ENCODE results near the gene SPP2. TPM values are rescaled to one million over a fixed set of nuclear protein-coding genes. Genes with fewer than 3 reads are reported as not detected.

The SPP2 gene
- total RNA-seq, 1 donor from 2014 or later = not detected

DNA sequence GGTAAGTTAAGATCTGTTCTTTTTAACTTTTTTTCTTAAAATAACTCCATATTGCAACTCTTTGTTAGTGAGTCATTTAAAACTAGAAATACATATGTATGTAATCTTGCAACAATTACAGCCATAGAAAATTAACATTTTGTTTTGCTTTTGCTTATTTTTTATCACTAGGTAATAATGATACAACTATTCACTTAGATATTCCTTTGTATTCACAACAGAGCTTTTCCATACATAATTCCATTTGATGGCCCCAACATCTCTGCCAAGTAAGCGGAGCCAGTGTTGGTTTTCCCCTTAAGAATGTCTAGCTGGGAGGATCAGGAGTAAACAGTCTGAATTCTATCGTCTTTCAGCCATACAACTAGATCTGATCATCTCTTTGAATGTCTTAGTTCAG is 16.1 kb downstream of the SPP2 start:
- H3K36me3 Mint-ChIP-seq (ENCODE audit: low read depth) = no peaks in the 10 kb centered on the region
- no peaks in the 10 kb centered on the region for H3K27me3 Mint-ChIP-seq (ENCODE audit: low read depth)
- H3K4me1 Mint-ChIP-seq = peaks cover 20% of the 10 kb centered on the region
- no peaks in the 10 kb centered on the region for H3K9me3 Mint-ChIP-seq
- no peak for DNase-seq (ENCODE audit: low read depth, low spot score)
- TF ChIP-seq, protein P1, sequence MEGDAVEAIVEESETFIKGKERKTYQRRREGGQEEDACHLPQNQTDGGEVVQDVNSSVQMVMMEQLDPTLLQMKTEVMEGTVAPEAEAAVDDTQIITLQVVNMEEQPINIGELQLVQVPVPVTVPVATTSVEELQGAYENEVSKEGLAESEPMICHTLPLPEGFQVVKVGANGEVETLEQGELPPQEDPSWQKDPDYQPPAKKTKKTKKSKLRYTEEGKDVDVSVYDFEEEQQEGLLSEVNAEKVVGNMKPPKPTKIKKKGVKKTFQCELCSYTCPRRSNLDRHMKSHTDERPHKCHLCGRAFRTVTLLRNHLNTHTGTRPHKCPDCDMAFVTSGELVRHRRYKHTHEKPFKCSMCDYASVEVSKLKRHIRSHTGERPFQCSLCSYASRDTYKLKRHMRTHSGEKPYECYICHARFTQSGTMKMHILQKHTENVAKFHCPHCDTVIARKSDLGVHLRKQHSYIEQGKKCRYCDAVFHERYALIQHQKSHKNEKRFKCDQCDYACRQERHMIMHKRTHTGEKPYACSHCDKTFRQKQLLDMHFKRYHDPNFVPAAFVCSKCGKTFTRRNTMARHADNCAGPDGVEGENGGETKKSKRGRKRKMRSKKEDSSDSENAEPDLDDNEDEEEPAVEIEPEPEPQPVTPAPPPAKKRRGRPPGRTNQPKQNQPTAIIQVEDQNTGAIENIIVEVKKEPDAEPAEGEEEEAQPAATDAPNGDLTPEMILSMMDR (conservative IDR thresholded peaks at IDR 0.05) = no peak
- H3K4me3 Mint-ChIP-seq = no peak overlapping the region
- H3K27ac Mint-ChIP-seq (ENCODE audit: unreplicated experiment) = no peak overlapping the region

DNA sequence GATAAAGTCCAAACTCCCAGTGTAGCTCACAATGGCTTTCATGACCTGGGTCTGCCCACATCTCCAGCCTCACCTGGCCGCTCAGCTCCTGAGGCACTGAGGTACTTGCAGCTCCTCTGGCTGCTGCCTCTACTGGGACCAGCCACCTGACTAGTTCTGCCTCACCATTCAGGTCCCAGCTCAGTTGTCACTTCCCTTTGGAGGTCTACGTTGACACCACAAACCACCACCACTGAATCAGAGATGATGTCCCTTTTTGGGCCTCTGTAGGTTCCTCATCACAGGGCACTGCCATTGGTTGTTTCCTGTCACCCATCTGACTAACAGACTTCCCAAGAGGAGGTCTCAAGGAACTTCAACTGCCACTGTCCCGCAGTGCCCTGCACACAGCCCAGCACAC is 21.2 kb downstream of the SPP2 start:
- no peak overlapping the region for H3K27ac Mint-ChIP-seq (ENCODE audit: unreplicated experiment)
- H3K4me3 Mint-ChIP-seq = no peak overlapping the region
- TF ChIP-seq, protein P1 (conservative IDR thresholded peaks at IDR 0.05) = no peak
- DNase-seq (ENCODE audit: low read depth, low spot score) = no peak
- peaks cover 2% of the 10 kb centered on the region for H3K9me3 Mint-ChIP-seq
- no peaks in the 10 kb centered on the region for H3K36me3 Mint-ChIP-seq (ENCODE audit: low read depth)
- peaks cover 10% of the 10 kb centered on the region for H3K4me1 Mint-ChIP-seq
- H3K27me3 Mint-ChIP-seq (ENCODE audit: low read depth) = no peaks in the 10 kb centered on the region

DNA sequence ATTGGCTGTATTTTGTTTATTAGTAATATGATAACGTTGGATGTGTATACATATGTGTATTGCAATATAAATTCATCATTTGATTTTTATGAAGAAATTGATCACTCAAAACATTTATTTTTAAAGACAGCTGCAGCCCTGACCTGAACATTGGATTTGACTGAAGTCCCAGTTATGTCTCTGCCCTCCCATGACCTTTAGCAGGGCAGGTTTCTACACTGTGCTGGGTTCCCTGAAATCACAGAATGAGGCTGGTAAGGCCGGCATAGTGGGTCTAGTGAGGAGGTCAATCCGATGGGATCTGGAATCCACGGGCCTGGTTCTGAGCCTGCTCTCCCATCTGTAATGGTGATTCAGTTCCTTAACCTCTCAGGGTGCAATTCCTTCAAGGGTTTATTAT is 22.0 kb downstream of the SPP2 start:
- Mint-ChIP-seq H3K27me3 (ENCODE audit: low read depth) (no peaks in the 10 kb centered on the region), H3K4me1 (peaks cover 10% of the 10 kb centered on the region), H3K36me3 (ENCODE audit: low read depth) (no peaks in the 10 kb centered on the region), H3K4me3 (no peak overlapping the region), H3K9me3 (peaks cover 2% of the 10 kb centered on the region), H3K27ac (ENCODE audit: unreplicated experiment) (no peak overlapping the region)
- TF ChIP-seq, protein P1 (conservative IDR thresholded peaks at IDR 0.05) = no peak
- no peak for DNase-seq (ENCODE audit: low read depth, low spot score)

DNA sequence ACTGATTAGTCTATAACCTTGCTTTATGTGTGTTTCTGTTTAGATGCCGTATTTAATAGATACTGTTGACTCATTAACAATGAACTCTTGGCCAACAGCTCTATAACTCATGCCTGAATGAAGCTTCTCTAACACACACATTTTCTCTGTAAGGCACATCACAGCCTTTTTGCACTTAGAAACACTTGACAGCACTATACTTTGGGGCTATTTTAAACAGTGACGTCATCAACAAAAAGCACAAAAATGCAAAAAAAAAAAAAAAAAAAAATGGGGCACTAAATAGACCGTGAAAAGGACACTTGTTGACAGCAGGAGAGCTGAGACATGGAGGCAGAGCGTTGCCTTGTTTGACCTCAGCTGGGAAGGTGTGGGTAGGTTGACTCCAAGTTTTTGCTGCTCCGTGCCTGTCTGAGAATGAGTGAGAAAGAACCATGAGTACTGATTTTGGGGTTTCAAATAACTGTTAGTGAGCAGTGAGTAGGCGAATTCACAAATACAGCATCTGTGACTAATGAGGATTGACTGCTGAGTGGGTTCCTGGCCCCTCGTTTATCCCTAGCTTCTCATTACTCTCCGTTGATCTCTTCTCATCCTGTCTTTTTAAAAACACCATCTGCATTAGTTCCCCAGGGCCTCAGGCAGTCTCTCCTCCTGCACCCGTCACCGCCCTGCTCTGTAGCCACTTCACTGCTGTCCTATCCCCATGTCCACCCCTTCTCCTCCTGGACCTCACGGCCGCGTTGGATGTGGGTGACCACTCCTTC is 24.4 kb downstream of the SPP2 start:
- DNase-seq (ENCODE audit: low read depth, low spot score) = no peak
- TF ChIP-seq, protein P1 (conservative IDR thresholded peaks at IDR 0.05) = no peak
- H3K27me3 Mint-ChIP-seq (ENCODE audit: low read depth) = no peaks in the 10 kb centered on the region
- H3K27ac Mint-ChIP-seq (ENCODE audit: unreplicated experiment) = no peak overlapping the region
- peaks cover 2% of the 10 kb centered on the region for H3K9me3 Mint-ChIP-seq
- H3K36me3 Mint-ChIP-seq (ENCODE audit: low read depth) = no peaks in the 10 kb centered on the region
- no peak overlapping the region for H3K4me3 Mint-ChIP-seq
- peaks cover 10% of the 10 kb centered on the region for H3K4me1 Mint-ChIP-seq

DNA sequence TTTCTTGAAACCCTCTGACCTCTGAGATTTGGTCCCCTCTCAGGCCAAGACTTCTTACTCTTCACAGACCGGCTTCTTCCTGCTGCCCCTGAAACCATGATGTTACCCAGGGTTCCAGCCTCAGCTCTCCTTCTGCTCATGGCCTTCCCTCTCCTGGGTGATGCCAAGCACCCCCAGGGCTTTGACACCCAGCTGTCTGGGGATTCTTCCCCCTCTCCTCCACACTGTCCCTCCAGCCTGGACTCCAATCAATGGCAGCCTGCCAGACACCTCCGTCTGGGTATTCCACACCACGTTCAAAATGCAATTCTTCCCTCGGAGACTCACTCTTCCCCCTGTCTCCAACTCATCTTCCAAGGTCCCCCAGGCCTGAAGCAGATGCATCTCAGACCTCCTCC is 25.0 kb downstream of the SPP2 start:
- no peak for DNase-seq (ENCODE audit: low read depth, low spot score)
- H3K4me3 Mint-ChIP-seq = no peak overlapping the region
- no peaks in the 10 kb centered on the region for H3K36me3 Mint-ChIP-seq (ENCODE audit: low read depth)
- peaks cover 2% of the 10 kb centered on the region for H3K9me3 Mint-ChIP-seq
- TF ChIP-seq, protein P1 (conservative IDR thresholded peaks at IDR 0.05) = no peak
- H3K27ac Mint-ChIP-seq (ENCODE audit: unreplicated experiment) = no peak overlapping the region
- H3K27me3 Mint-ChIP-seq (ENCODE audit: low read depth) = no peaks in the 10 kb centered on the region
- peaks cover 10% of the 10 kb centered on the region for H3K4me1 Mint-ChIP-seq
